SK-N-SH treated with all-trans-retinoic acid at 6 μM for 48 hours (cell line): Measurements from ENCODE around the gene SKA3.

Source experiments
- TCF4 ChIP-seq: fragments of 250-450 bp; sonication (Bioruptor Pico); IDR thresholded peaks from 2 replicates; pipeline ENCODE4 v1.8.0; 2021; ENCODE audit warnings: mild to moderate bottlenecking, moderate library complexity, borderline replicate concordance
- TF ChIP-seq, protein P1 (sequence below): fragments of 250-450 bp; sonication (Bioruptor Pico); IDR thresholded peaks from 2 replicates; pipeline ENCODE4 v1.8.0; 2020; ENCODE audit warnings: mild to moderate bottlenecking, moderate library complexity, borderline replicate concordance

DNA sequence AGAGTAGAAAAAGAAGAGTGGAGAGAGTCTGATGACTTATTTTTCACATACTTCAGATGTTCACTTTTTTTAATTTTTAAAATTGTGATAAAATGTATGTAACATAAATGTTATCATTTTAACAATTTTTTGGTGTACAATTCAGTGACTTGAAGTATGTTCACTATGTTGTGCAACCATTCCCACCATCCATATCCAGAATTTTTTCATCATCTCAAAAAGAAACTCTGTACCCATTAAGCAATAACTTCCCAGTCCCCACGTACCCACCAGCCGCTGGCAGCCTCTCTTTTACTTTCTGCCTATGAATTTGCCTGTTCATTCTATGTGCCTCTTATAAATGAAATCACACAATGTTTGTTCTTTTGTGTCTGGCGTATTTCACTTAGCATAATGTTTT, 43.3 kb downstream of the SKA3 start:
- no peak for TF ChIP-seq TCF4 (CRISPR knock-in tag)
- TF ChIP-seq, protein P1, sequence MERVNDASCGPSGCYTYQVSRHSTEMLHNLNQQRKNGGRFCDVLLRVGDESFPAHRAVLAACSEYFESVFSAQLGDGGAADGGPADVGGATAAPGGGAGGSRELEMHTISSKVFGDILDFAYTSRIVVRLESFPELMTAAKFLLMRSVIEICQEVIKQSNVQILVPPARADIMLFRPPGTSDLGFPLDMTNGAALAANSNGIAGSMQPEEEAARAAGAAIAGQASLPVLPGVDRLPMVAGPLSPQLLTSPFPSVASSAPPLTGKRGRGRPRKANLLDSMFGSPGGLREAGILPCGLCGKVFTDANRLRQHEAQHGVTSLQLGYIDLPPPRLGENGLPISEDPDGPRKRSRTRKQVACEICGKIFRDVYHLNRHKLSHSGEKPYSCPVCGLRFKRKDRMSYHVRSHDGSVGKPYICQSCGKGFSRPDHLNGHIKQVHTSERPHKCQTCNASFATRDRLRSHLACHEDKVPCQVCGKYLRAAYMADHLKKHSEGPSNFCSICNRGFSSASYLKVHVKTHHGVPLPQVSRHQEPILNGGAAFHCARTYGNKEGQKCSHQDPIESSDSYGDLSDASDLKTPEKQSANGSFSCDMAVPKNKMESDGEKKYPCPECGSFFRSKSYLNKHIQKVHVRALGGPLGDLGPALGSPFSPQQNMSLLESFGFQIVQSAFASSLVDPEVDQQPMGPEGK (CRISPR knock-in tag): no peak
